Chondrocyte (in vitro differentiated cells): ENCODE data around the gene KCNT1. TPM values are rescaled to one million over a fixed set of nuclear protein-coding genes. Genes with fewer than 3 reads are reported as not detected.

Source experiments
- DNase-seq: peaks from one replicate; pipeline ENCODE4 v3.0.0; 2021; ENCODE audit warnings: mixed read lengths, low spot score
- H3K27ac Mint-ChIP-seq: one replicate; pipeline ENCODE4 v1.8.0; 2021; ENCODE audit warnings: mild to moderate bottlenecking, moderate library complexity, mixed read lengths; ENCODE audit not compliant: unreplicated experiment
- H3K27me3 Mint-ChIP-seq: 2 replicates; pipeline ENCODE4 v1.8.0; 2021; ENCODE audit warnings: low read depth, mixed read lengths
- H3K36me3 Mint-ChIP-seq: 2 replicates; pipeline ENCODE4 v1.8.0; 2021; ENCODE audit warnings: low read depth, mixed read lengths
- H3K4me1 Mint-ChIP-seq: 2 replicates; pipeline ENCODE4 v1.8.0; 2021; ENCODE audit warnings: low read depth, mild to moderate bottlenecking, mixed read lengths
- H3K4me3 Mint-ChIP-seq: one replicate; pipeline ENCODE4 v1.8.0; 2021; ENCODE audit warnings: mild to moderate bottlenecking, moderate library complexity, mixed read lengths; ENCODE audit not compliant: unreplicated experiment
- H3K9me3 Mint-ChIP-seq: 2 replicates; pipeline ENCODE4 v1.8.0; 2021; ENCODE audit warnings: low read depth, mixed read lengths
- CTCF ChIP-seq: fragments of 200-600 bp; sonication (generic); IDR thresholded peaks from 2 replicates; pipeline ENCODE4 v1.5.0; 2021; ENCODE audit warnings: antibody characterized with exemption, mild to moderate bottlenecking, moderate library complexity
- total RNA-seq: library from RNA; stranded (reverse); gene quantifications from 3 replicates; pipeline ENCODE4 v1.2.1, GENCODE V29; 2021

KCNT1 gene
- total RNA-seq, 1 donor from 2014 or later = not detected

- H3K27ac Mint-ChIP-seq = no peak overlapping the region
Observed at GRCh38 chr9:135661816-135662560, 40.0 kb upstream of the KCNT1 start.

GRCh38 chr9:135662758-135663450 is 39.1 kb upstream of the KCNT1 start, which contains the start of gene LCN9:
Gene LCN9 (plus strand): TSS chr9:135663309. CDS start chr9:135663322, 13 bp downstream.
- Mint-ChIP-seq H3K4me3 (no peak within 1 kb of the TSS), H3K36me3 (no peaks in the 10 kb centered on the region), H3K27me3 (peaks cover 7% of the 10 kb centered on the region), H3K4me1 (peaks cover 6% of the 10 kb centered on the region), H3K9me3 (no peaks in the 10 kb centered on the region), H3K27ac (no peak within 1 kb of the TSS)
- TF ChIP-seq CTCF = no peak
- no peak for DNase-seq

More at GRCh38 chr9:135661816-135662560, 40.0 kb upstream of the KCNT1 start:
- H3K27me3 Mint-ChIP-seq = peaks cover 7% of the 10 kb centered on the region
- no peaks in the 10 kb centered on the region for H3K9me3 Mint-ChIP-seq
- no peak for TF ChIP-seq CTCF
- no peak overlapping the region for H3K4me3 Mint-ChIP-seq
- H3K36me3 Mint-ChIP-seq = no peaks in the 10 kb centered on the region
- H3K4me1 Mint-ChIP-seq = peaks cover 6% of the 10 kb centered on the region
- no peak for DNase-seq

GRCh38 chr9:135663451-135663770 is 38.6 kb upstream of the KCNT1 start:
- H3K4me1 Mint-ChIP-seq = peaks cover 6% of the 10 kb centered on the region
- TF ChIP-seq CTCF = no peak
- H3K4me3 Mint-ChIP-seq = no peak overlapping the region
- peaks cover 1% of the 10 kb centered on the region for H3K9me3 Mint-ChIP-seq
- peaks cover 9% of the 10 kb centered on the region for H3K27me3 Mint-ChIP-seq
- no peak overlapping the region for H3K27ac Mint-ChIP-seq
- DNase-seq = no peak
- H3K36me3 Mint-ChIP-seq = no peaks in the 10 kb centered on the region

GRCh38 chr9:135663857-135664256 is 38.1 kb upstream of the KCNT1 start:
- peaks cover 4% of the 10 kb centered on the region for H3K9me3 Mint-ChIP-seq
- no peak for TF ChIP-seq CTCF
- H3K36me3 Mint-ChIP-seq = no peaks in the 10 kb centered on the region
- DNase-seq = no peak
- peaks cover 6% of the 10 kb centered on the region for H3K4me1 Mint-ChIP-seq
- no peak overlapping the region for H3K27ac Mint-ChIP-seq
- H3K4me3 Mint-ChIP-seq = no peak overlapping the region
- peaks cover 9% of the 10 kb centered on the region for H3K27me3 Mint-ChIP-seq

- Mint-ChIP-seq H3K4me3 (no peak overlapping the region), H3K27me3 (peaks cover 9% of the 10 kb centered on the region), H3K36me3 (no peaks in the 10 kb centered on the region), H3K27ac (no peak overlapping the region), H3K9me3 (peaks cover 8% of the 10 kb centered on the region), H3K4me1 (peaks cover 6% of the 10 kb centered on the region)
- no peak for DNase-seq
- TF ChIP-seq CTCF = no peak
Observed at GRCh38 chr9:135664266-135664665, 37.7 kb upstream of the KCNT1 start.
